OCI-LY3 (cell line): ENCODE measurements around the gene PILRB.

Experiments
- CTCF ChIP-seq: fragments of 200-600, 300-600 bp; sonication (generic); IDR thresholded peaks from 2 replicates; pipeline ENCODE4 v1.5.1; 2014; ENCODE audit warnings: antibody characterized with exemption, low read length, low read depth
- EZH2phosphoT487 ChIP-seq: fragments of 200-600 bp; shearing (Covaris generic); IDR thresholded peaks from 2 replicates; pipeline ENCODE4 v1.6.1; 2018; ENCODE audit warnings: antibody characterized with exemption, mixed run types, low read depth

- TF ChIP-seq CTCF (no peak), EZH2phosphoT487 (no peak)
Measured at GRCh38 chr7:100369105-100369504, 11.2 kb downstream of the PILRB start.
